K562 (cell line): Measurements from ENCODE around the gene TFPI. TPM values are rescaled to one million over a fixed set of nuclear protein-coding genes. Genes with fewer than 3 reads are reported as not detected.

Experiments used
- ATAC-seq: fragments of 200-7000 bp; cut with Tn5 transposase; 3 replicates; pipeline ENCODE4 v1.9.1; 2020; ENCODE audit warnings: moderate library complexity
- BruUV-seq: library from RNA; stranded (reverse); fragments of 400-500 nt; replicated peaks from 2 replicates; lab custom pipeline; 2021; lab: Mats Ljungman, UMichigan
- CTCF ChIA-PET: fragments of 300-600 bp; formaldehyde crosslinking; extraction: SDS; loops from one replicate; lab custom pipeline; 2021; ENCODE audit warnings: low intra/inter-chr PET ratio; lab: Yijun Ruan, JAX
- POLR2A ChIA-PET: fragments of 300-600, 350-650 bp; sonication (Branson Sonifier 250); formaldehyde crosslinking; extraction: SDS; loops from one replicate; lab custom pipeline; 2021; ENCODE audit warnings: antibody characterized with exemption, inconsistent platforms; lab: Yijun Ruan, JAX
- DNase-seq, 4 experiments: peaks; one replicate each; pipeline versions ENCODE4 v3.0.0 to v3.0.0-alpha.2; 2011 to 2018; ENCODE audit warnings: low spot score in 3 of 4, mixed read lengths in 3 of 4; ENCODE audit errors: extremely low read depth in 1 of 4
- FAIRE-seq: peaks from 2 replicates; lab custom pipeline; 2011; peaks lifted over from hg19 to GRCh38; lab: Jason Lieb, UNC
- H2AFZ ChIP-seq: 2 replicates; pipeline ENCODE4 v1.6.0; 2011; ENCODE audit warnings: low read depth, low read length, control low read depth, inconsistent platforms
- H3K27ac ChIP-seq: fragments of 200-600 bp; 3 replicates; pipeline ENCODE4 v1.8.0; 2011; ENCODE audit warnings: low read depth, mild to moderate bottlenecking, control low read depth, inconsistent platforms, low read length, moderate library complexity, mixed read lengths; ENCODE audit errors: extremely low read depth
- H3K27me3 ChIP-seq, 2 experiments: fragments of 300-600 bp in 1 of 2; 2 replicates in 1 of 2; 3 replicates in 1 of 2; pipeline versions ENCODE4 v1.6.0 to v1.8.0; 2011; ENCODE audit warnings: inconsistent platforms in 2 of 2, low read length in 2 of 2, mild to moderate bottlenecking in 1 of 2, mixed read lengths in 1 of 2, moderate library complexity in 1 of 2; ENCODE audit not compliant: control insufficient read depth in 2 of 2, insufficient read depth in 2 of 2
- H3K36me3 ChIP-seq: fragments of 300-600 bp; 3 replicates; pipeline ENCODE4 v1.8.0; 2011; ENCODE audit warnings: mild to moderate bottlenecking, low read length, inconsistent platforms; ENCODE audit not compliant: control insufficient read depth, insufficient read depth
- H3K4me1 ChIP-seq, 2 experiments: fragments of 200-600 bp in 1 of 2; replicated peaks in 1 of 2; 2 replicates in 1 of 2; 3 replicates in 1 of 2; pipeline versions ENCODE4 v1.5.1 to v1.8.0; 2011; ENCODE audit warnings: inconsistent platforms in 2 of 2, low read length in 2 of 2, mild to moderate bottlenecking in 1 of 2, mixed read lengths in 1 of 2, moderate library complexity in 1 of 2; ENCODE audit not compliant: control insufficient read depth in 2 of 2, insufficient read depth in 2 of 2
- H3K4me2 ChIP-seq: 2 replicates; pipeline ENCODE4 v1.6.1; 2011; ENCODE audit warnings: low read length, control low read depth, inconsistent platforms, mixed read lengths; ENCODE audit not compliant: insufficient read depth
- H3K4me3 ChIP-seq: fragments of 200-600 bp; sonication (generic), shearing (Covaris generic); 2 replicates; pipeline ENCODE4 v1.5.1; 2016; ENCODE audit warnings: control low read depth, inconsistent platforms
- H3K79me2 ChIP-seq: fragments of 200-600 bp; 3 replicates; pipeline ENCODE4 v1.8.0; 2011; ENCODE audit warnings: low read length, inconsistent platforms; ENCODE audit not compliant: control insufficient read depth, insufficient read depth
- H3K9ac ChIP-seq, 2 experiments: 2 replicates each; pipeline versions ENCODE4 v1.6.0 to v1.6.1; 2011; ENCODE audit warnings: low read depth in 2 of 2, low read length in 2 of 2, control low read depth in 1 of 2, inconsistent platforms in 1 of 2, mild to moderate bottlenecking in 1 of 2, mixed read lengths in 1 of 2; ENCODE audit not compliant: insufficient read depth in 1 of 2
- H3K9me1 ChIP-seq: one replicate; pipeline ENCODE4 v1.6.0; 2011; ENCODE audit warnings: inconsistent platforms, mild to moderate bottlenecking, low read length, moderate library complexity; ENCODE audit not compliant: control insufficient read depth, insufficient read depth
- H3K9me3 ChIP-seq: replicated peaks from 2 replicates; pipeline ENCODE4 v1.5.1; 2011; ENCODE audit warnings: low read depth, low read length, inconsistent platforms; ENCODE audit not compliant: control insufficient read depth, insufficient read depth
- H4K20me1 ChIP-seq: replicated peaks from 2 replicates; pipeline ENCODE4 v1.6.1; 2011; ENCODE audit warnings: low read length, inconsistent platforms, mixed read lengths; ENCODE audit not compliant: control insufficient read depth, insufficient read depth
- GABPB1 ChIP-seq: sonication (generic); formaldehyde crosslinking; IDR thresholded peaks from 2 replicates; pipeline ENCODE4 v1.8.0; 2022; ENCODE audit warnings: mild to moderate bottlenecking, missing genetic modification reagents
- HINFP ChIP-seq: fragments of 450-650 bp; conservative IDR thresholded peaks from 2 replicates; pipeline ENCODE4 v1.6.1; 2016; ENCODE audit warnings: missing genetic modification characterization, low read depth, mild to moderate bottlenecking, control low read depth, missing compliant biosample characterization
- MCM5 ChIP-seq: fragments of 450-650 bp; IDR thresholded peaks from 2 replicates; pipeline ENCODE4 v1.6.1; 2016; ENCODE audit warnings: low read depth
- MTA3 ChIP-seq: fragments of 450-650 bp; formaldehyde crosslinking; IDR thresholded peaks from 2 replicates; pipeline ENCODE4 v1.6.1; 2017; ENCODE audit warnings: mild to moderate bottlenecking, borderline replicate concordance
- MTF1 ChIP-seq: fragments of 250-450 bp; sonication (Bioruptor Pico); IDR thresholded peaks from 2 replicates; pipeline ENCODE4 v1.9.0; 2021; ENCODE audit warnings: moderate library complexity, mild to moderate bottlenecking, inconsistent platforms, borderline replicate concordance
- NFIX ChIP-seq: fragments of 250-450 bp; sonication (Bioruptor Pico); IDR thresholded peaks from 2 replicates; pipeline ENCODE4 v1.4.0; 2020; ENCODE audit warnings: low read depth, mild to moderate bottlenecking, moderate library complexity
- SRSF3 ChIP-seq: fragments of 200-400 bp; formaldehyde crosslinking; IDR thresholded peaks from 2 replicates; pipeline ENCODE4 v1.6.1; 2016; ENCODE audit warnings: mild to moderate bottlenecking, low read length, moderate library complexity; ENCODE audit not compliant: insufficient read depth
- ZNF121 ChIP-seq: sonication (generic); formaldehyde crosslinking; conservative IDR thresholded peaks from 2 replicates; pipeline ENCODE4 v1.8.0; 2022; ENCODE audit warnings: missing genetic modification reagents
- ZNF696 ChIP-seq: fragments of 250-450 bp; sonication (Bioruptor Pico); conservative IDR thresholded peaks from 2 replicates; pipeline ENCODE4 v1.4.0; 2020; ENCODE audit warnings: mild to moderate bottlenecking, moderate library complexity
- ZNF766 ChIP-seq: fragments of 200-800 bp; sonication (Bioruptor generic); conservative IDR thresholded peaks from 2 replicates; pipeline ENCODE4 v1.6.1; 2016; ENCODE audit warnings: missing genetic modification characterization, missing compliant biosample characterization
- WGBS: fragments of 100-300 bp; shearing (Covaris generic); methylation state at CpG from one replicate; pipeline ENCODE4 v1.1.6; 2016; ENCODE audit warnings: low coverage, mixed read lengths; ENCODE audit not compliant: insufficient coverage; ENCODE audit errors: missing lambda C conversion rate; 5-methylcytosine and 5-hydroxymethylcytosine counted together
- in situ Hi-C: fragments of 300-500 bp; cut with MboI; formaldehyde crosslinking; loops from 4 replicates; pipeline ENCODE4 v1.15.0; 2018; ENCODE audit warnings: inconsistent platforms, mixed read lengths
- intact Hi-C: fragments of 100-400 bp; cut with micrococcal nuclease; formaldehyde crosslinking; loops from 2 replicates; pipeline ENCODE4 v1.14.2; 2022
- polyA plus RNA-seq, 8 experiments: library from polyadenylated mRNA; depleted of rRNA in 4 of 8; stranded (reverse) in 5 of 8; unstranded in 3 of 8; fragments of >200 nt; fragmentation: Nextera tagmentation in 2 of 8; fragmentation: Illumina TruSeq in 1 of 8; extraction: Ambion mirVana in 2 of 8; extraction: Trizol in 1 of 8; gene quantifications; 2 replicates each; pipeline versions ENCODE4 v1.2.1 to v1.2.3, GENCODE V29; 2011 to 2014; ENCODE audit warnings: inconsistent platforms in 1 of 8, missing spikeins in 1 of 8
- total RNA-seq, 7 experiments: library from RNA; depleted of rRNA in 6 of 7; stranded (reverse); fragments of >200 nt in 6 of 7; fragmentation: Illumina TruSeq in 2 of 7; extraction: Trizol in 2 of 7; gene quantifications; 2 replicates each; pipeline versions ENCODE4 v1.2.1 to v1.2.3, GENCODE V29; 2011 to 2021; ENCODE audit warnings: low replicate concordance in 1 of 7
- TF ChIP-seq, protein P1 (sequence below): fragments of 450-650 bp; IDR thresholded peaks from one replicate; pipeline ENCODE4 v1.6.1; 2018; ENCODE audit warnings: mild to moderate bottlenecking, moderate library complexity; ENCODE audit not compliant: partially characterized antibody
- TF ChIP-seq, protein P2 (sequence below): sonication (generic); formaldehyde crosslinking; IDR thresholded peaks from 2 replicates; pipeline ENCODE4 v1.8.0; 2022; ENCODE audit warnings: missing genetic modification reagents, mild to moderate bottlenecking, moderate library complexity, borderline replicate concordance

TFPI gene
- total and polyA plus RNA-seq, 9 of the 15 experiments (the other 6 are each of a cell fraction or from before 2014, with no cell fraction given), result 53.5 to 219 (median 100) TPM

- H4K20me1 ChIP-seq, result no peaks in the 10 kb centered on the region
- H3K27me3 ChIP-seq, result no peaks in the 10 kb centered on the region
- no peak overlapping the region for H3K4me3 ChIP-seq
- no peak for FAIRE-seq
- no peak overlapping the region for H3K4me2 ChIP-seq
- H3K9me1 ChIP-seq, result no peaks in the 10 kb centered on the region
- no peaks in the 10 kb centered on the region for H3K9me3 ChIP-seq
- 70% methylated on average over 2 of the region's 2 CpGs for WGBS
- no peak for TF ChIP-seq HINFP (tag)
- TF ChIP-seq ZNF696 (CRISPR knock-in tag), result no peak
- TF ChIP-seq MTF1 (CRISPR knock-in tag), result no peak
- no peak for TF ChIP-seq ZNF766 (CRISPR knock-in tag)
- TF ChIP-seq, protein P1, sequence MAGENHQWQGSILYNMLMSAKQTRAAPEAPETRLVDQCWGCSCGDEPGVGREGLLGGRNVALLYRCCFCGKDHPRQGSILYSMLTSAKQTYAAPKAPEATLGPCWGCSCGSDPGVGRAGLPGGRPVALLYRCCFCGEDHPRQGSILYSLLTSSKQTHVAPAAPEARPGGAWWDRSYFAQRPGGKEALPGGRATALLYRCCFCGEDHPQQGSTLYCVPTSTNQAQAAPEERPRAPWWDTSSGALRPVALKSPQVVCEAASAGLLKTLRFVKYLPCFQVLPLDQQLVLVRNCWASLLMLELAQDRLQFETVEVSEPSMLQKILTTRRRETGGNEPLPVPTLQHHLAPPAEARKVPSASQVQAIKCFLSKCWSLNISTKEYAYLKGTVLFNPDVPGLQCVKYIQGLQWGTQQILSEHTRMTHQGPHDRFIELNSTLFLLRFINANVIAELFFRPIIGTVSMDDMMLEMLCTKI, result no peak
- TF ChIP-seq, protein P2, sequence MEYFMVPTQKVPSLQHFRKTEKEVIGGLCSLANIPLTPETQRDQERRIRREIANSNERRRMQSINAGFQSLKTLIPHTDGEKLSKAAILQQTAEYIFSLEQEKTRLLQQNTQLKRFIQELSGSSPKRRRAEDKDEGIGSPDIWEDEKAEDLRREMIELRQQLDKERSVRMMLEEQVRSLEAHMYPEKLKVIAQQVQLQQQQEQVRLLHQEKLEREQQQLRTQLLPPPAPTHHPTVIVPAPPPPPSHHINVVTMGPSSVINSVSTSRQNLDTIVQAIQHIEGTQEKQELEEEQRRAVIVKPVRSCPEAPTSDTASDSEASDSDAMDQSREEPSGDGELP (CRISPR knock-in tag), result no peak
- TF ChIP-seq MCM5, result no peak
- no peak for TF ChIP-seq NFIX (CRISPR knock-in tag)
- TF ChIP-seq ZNF121, result no peak
- no peak for TF ChIP-seq MTA3
- no peak for TF ChIP-seq GABPB1 (CRISPR knock-in tag)
- no peak for TF ChIP-seq SRSF3
- H3K4me1 ChIP-seq, result peaks cover 0 to 12% of the 10 kb centered on the region in 2 experiments; a peak in 3 of 5 replicates
- H2AFZ ChIP-seq, result no peak overlapping the region
- DNase-seq, result no peak
- H3K79me2 ChIP-seq, result no peaks in the 10 kb centered on the region
- no peak overlapping the region for H3K9ac ChIP-seq
- in situ Hi-C loops, result loop anchor here (5.0 to 25.0 kb wide), 2 partner anchors 80 to 1910 kb away; no protein-coding TSS in a partner anchor
- intact Hi-C loops, result loop anchor here (5.0 to 10.0 kb wide), 4 partner anchors 150 to 1010 kb away; no protein-coding TSS in a partner anchor
- ChIA-PET CTCF (interaction anchor here (9.7 kb wide), 1 partner anchor 78 kb away, joined by 320 read pairs; no protein-coding TSS in a partner anchor), POLR2A (no interaction called here)
- no peak overlapping the region for H3K27ac ChIP-seq
- no TSS peak for BruUV-seq
- H3K36me3 ChIP-seq, result peaks cover 21% of the 10 kb centered on the region; the same call in 2 of the 3 replicates
- ATAC-seq, result no peak
These were observed 51.8 kb downstream of the TFPI start for GRCh38 chr2:187502467-187502866.
